Astrocyte (in vitro differentiated cells and primary cell): Measurements from ENCODE around the gene TTC13. TPM values are rescaled to one million over a fixed set of nuclear protein-coding genes. Genes with fewer than 3 reads are reported as not detected.

Experiments
- DNase-seq: peaks from one replicate; pipeline ENCODE4 v3.0.0-alpha.2; 2010; ENCODE audit warnings: low read depth
- FAIRE-seq: peaks from 2 replicates; lab custom pipeline; 2011; peaks lifted over from hg19 to GRCh38; lab: Jason Lieb, UNC
- H2AFZ ChIP-seq: 2 replicates; pipeline ENCODE4 v1.6.0; 2012; ENCODE audit warnings: low read depth, low read length, inconsistent platforms
- H3K27ac ChIP-seq: 2 replicates; pipeline ENCODE4 v1.5.1; 2011; ENCODE audit warnings: low read depth, low read length, inconsistent platforms
- H3K27me3 ChIP-seq: 2 replicates; pipeline ENCODE4 v1.6.0; 2011; ENCODE audit warnings: low read length, inconsistent platforms; ENCODE audit not compliant: insufficient read depth
- H3K36me3 ChIP-seq: 2 replicates; pipeline ENCODE4 v1.5.1; 2011; ENCODE audit warnings: low read length, inconsistent platforms; ENCODE audit not compliant: insufficient read depth
- H3K4me1 ChIP-seq: 2 replicates; pipeline ENCODE4 v1.5.1; 2011; ENCODE audit warnings: low read length, inconsistent platforms; ENCODE audit not compliant: insufficient read depth
- H3K4me2 ChIP-seq: 2 replicates; pipeline ENCODE4 v1.6.0; 2012; ENCODE audit warnings: low read length, inconsistent platforms
- H3K4me3 ChIP-seq: 2 replicates; pipeline ENCODE4 v1.5.1; 2011; ENCODE audit warnings: low read depth, mild to moderate bottlenecking, low read length, inconsistent platforms; ENCODE audit not compliant: insufficient read depth
- H3K79me2 ChIP-seq: 2 replicates; pipeline ENCODE4 v1.6.0; 2012; ENCODE audit warnings: mild to moderate bottlenecking, low read length, inconsistent platforms; ENCODE audit not compliant: insufficient read depth
- H3K9ac ChIP-seq: 2 replicates; pipeline ENCODE4 v1.6.0; 2012; ENCODE audit warnings: mild to moderate bottlenecking, low read length, inconsistent platforms
- H3K9me3 ChIP-seq: 2 replicates; pipeline ENCODE4 v1.5.1; 2012; ENCODE audit warnings: low read depth, mild to moderate bottlenecking, low read length, inconsistent platforms; ENCODE audit not compliant: insufficient read depth
- H4K20me1 ChIP-seq: 2 replicates; pipeline ENCODE4 v1.6.0; 2012; ENCODE audit warnings: low read length, inconsistent platforms; ENCODE audit not compliant: insufficient read depth
- H3K27ac Mint-ChIP-seq: one replicate; pipeline ENCODE4 v1.8.0; 2021; ENCODE audit warnings: mild to moderate bottlenecking, mixed read lengths; ENCODE audit not compliant: unreplicated experiment
- H3K27me3 Mint-ChIP-seq: one replicate; pipeline ENCODE4 v1.8.0; 2021; ENCODE audit warnings: low read depth, mixed read lengths; ENCODE audit not compliant: unreplicated experiment
- H3K36me3 Mint-ChIP-seq: one replicate; pipeline ENCODE4 v1.8.0; 2021; ENCODE audit warnings: low read depth, mixed read lengths; ENCODE audit not compliant: unreplicated experiment
- H3K4me1 Mint-ChIP-seq: one replicate; pipeline ENCODE4 v1.8.0; 2021; ENCODE audit warnings: low read depth, mixed read lengths; ENCODE audit not compliant: unreplicated experiment
- H3K4me3 Mint-ChIP-seq: one replicate; pipeline ENCODE4 v1.8.0; 2021; ENCODE audit warnings: mild to moderate bottlenecking, moderate library complexity, mixed read lengths; ENCODE audit not compliant: unreplicated experiment
- H3K9me3 Mint-ChIP-seq: one replicate; pipeline ENCODE4 v1.8.0; 2021; ENCODE audit warnings: mild to moderate bottlenecking, mixed read lengths; ENCODE audit not compliant: unreplicated experiment
- CTCF ChIP-seq: IDR thresholded peaks from 2 replicates; pipeline ENCODE4 v1.5.1; 2011; ENCODE audit warnings: low read depth, mild to moderate bottlenecking, inconsistent platforms, low read length, moderate library complexity; ENCODE audit not compliant: insufficient read depth
- EZH2 ChIP-seq: IDR thresholded peaks from 2 replicates; pipeline ENCODE4 v1.6.1; 2012; ENCODE audit warnings: mild to moderate bottlenecking, low read length, inconsistent platforms; ENCODE audit not compliant: insufficient read depth
- total RNA-seq: library from RNA; stranded (reverse); gene quantifications from 2 replicates; pipeline ENCODE4 v1.2.1, GENCODE V29; 2021

The TTC13 gene
- total RNA-seq, 1 donor from 2014 or later = 13.0 TPM

- Histone ChIP-seq H4K20me1 (peaks cover 3% of the 10 kb centered on the region), H3K9ac (no peak overlapping the region), H3K4me3 (no peak overlapping the region), H3K27ac (no peak overlapping the region), H3K79me2 (no peaks in the 10 kb centered on the region), H2AFZ (no peak overlapping the region), H3K4me2 (no peak overlapping the region), H3K4me1 (no peaks in the 10 kb centered on the region), H3K27me3 (no peaks in the 10 kb centered on the region), H3K9me3 (peaks cover 5% of the 10 kb centered on the region), H3K36me3 (peaks cover 30% of the 10 kb centered on the region)
- Mint-ChIP-seq H3K9me3 (peaks cover 44% of the 10 kb centered on the region), H3K4me1 (no peaks in the 10 kb centered on the region), H3K27ac (no peak overlapping the region), H3K36me3 (peaks cover 46% of the 10 kb centered on the region), H3K4me3 (no peak overlapping the region), H3K27me3 (no peaks in the 10 kb centered on the region)
- no peak for DNase-seq
- no peak for FAIRE-seq
- TF ChIP-seq EZH2 (no peak), CTCF (no peak)
Observed at GRCh38 chr1:231001892-231002291, 23.2 kb upstream of the TTC13 start.

- H3K4me1 ChIP-seq = no peaks in the 10 kb centered on the region
- FAIRE-seq = no peak
Observed at GRCh38 chr1:231000639-231001038, 22.0 kb upstream of the TTC13 start.

More at GRCh38 chr1:231000639-231001038, 22.0 kb upstream of the TTC13 start:
- H2AFZ ChIP-seq = no peak overlapping the region
- no peak overlapping the region for H3K4me3 ChIP-seq
- H3K9ac ChIP-seq = no peak overlapping the region
- H4K20me1 ChIP-seq = peaks cover 3% of the 10 kb centered on the region
- Mint-ChIP-seq H3K27ac (no peak overlapping the region), H3K4me3 (no peak overlapping the region), H3K27me3 (no peaks in the 10 kb centered on the region), H3K9me3 (peaks cover 33% of the 10 kb centered on the region), H3K36me3 (peaks cover 50% of the 10 kb centered on the region), H3K4me1 (no peaks in the 10 kb centered on the region)
- no peak overlapping the region for H3K4me2 ChIP-seq
- peaks cover 42% of the 10 kb centered on the region for H3K36me3 ChIP-seq
- H3K27ac ChIP-seq = no peak overlapping the region
- H3K27me3 ChIP-seq = no peaks in the 10 kb centered on the region
- TF ChIP-seq CTCF (no peak), EZH2 (no peak)
- DNase-seq = no peak
- H3K9me3 ChIP-seq = peaks cover 5% of the 10 kb centered on the region
- H3K79me2 ChIP-seq = no peaks in the 10 kb centered on the region
